Liver (tissue), 9 donors: Measurements from ENCODE around the gene STRA6. TPM values are rescaled to one million over a fixed set of nuclear protein-coding genes. Genes with fewer than 3 reads are reported as not detected.

ENCODE experiments used
- DNase-seq: peaks from one replicate; pipeline ENCODE4 v3.0.0-alpha.2; 2017; ENCODE audit warnings: low spot score
- H3K27ac ChIP-seq, 2 donors: one replicate each; pipeline ENCODE4 v1.7.0; 2013; ENCODE audit warnings: inconsistent platforms in 2 of 2, low read length in 2 of 2, control low read depth in 1 of 2, low read depth in 1 of 2, mild to moderate bottlenecking in 1 of 2
- H3K27me3 ChIP-seq, 4 donors: one replicate each; pipeline versions ENCODE4 v1.6.1 to v1.7.0; 2013; ENCODE audit warnings: low read length in 3 of 4, inconsistent platforms in 1 of 4, mild to moderate bottlenecking in 1 of 4, moderate library complexity in 1 of 4; ENCODE audit not compliant: control insufficient read depth in 4 of 4, insufficient read depth in 4 of 4
- H3K36me3 ChIP-seq, 4 donors: one replicate each; pipeline versions ENCODE4 v1.6.1 to v1.7.0; 2013; ENCODE audit warnings: low read length in 3 of 4, mild to moderate bottlenecking in 3 of 4, low read depth in 1 of 4, moderate library complexity in 1 of 4; ENCODE audit not compliant: control insufficient read depth in 4 of 4, insufficient read depth in 3 of 4
- H3K4me1 ChIP-seq, 4 donors: one replicate each; pipeline versions ENCODE4 v1.6.1 to v1.7.0; 2013; ENCODE audit warnings: low read length in 3 of 4, mild to moderate bottlenecking in 3 of 4, moderate library complexity in 1 of 4; ENCODE audit not compliant: control insufficient read depth in 4 of 4, insufficient read depth in 4 of 4
- H3K4me3 ChIP-seq, 3 donors: one replicate each; pipeline versions ENCODE4 v1.6.1 to v1.7.0; 2013; ENCODE audit warnings: low read length in 3 of 3, control low read depth in 1 of 3, low read depth in 1 of 3, mild to moderate bottlenecking in 1 of 3
- H3K9ac ChIP-seq, 2 donors: one replicate each; pipeline ENCODE4 v1.7.0; 2013; ENCODE audit warnings: low read length in 2 of 2, mild to moderate bottlenecking in 2 of 2, moderate library complexity in 2 of 2, control low read depth in 1 of 2, low read depth in 1 of 2
- H3K9me3 ChIP-seq, 4 donors: one replicate each; pipeline versions ENCODE4 v1.6.1 to v1.7.0; 2013; ENCODE audit warnings: low read length in 3 of 4; ENCODE audit not compliant: control insufficient read depth in 4 of 4
- ATF3 ChIP-seq: IDR thresholded peaks from 2 replicates; pipeline ENCODE4 v1.6.1; 2016; ENCODE audit warnings: antibody characterized with exemption
- CTCF ChIP-seq: fragments of 150-350 bp; IDR thresholded peaks from 2 replicates; pipeline ENCODE4 v1.5.1; 2017; ENCODE audit warnings: improper control_type of control experiment, low read depth, low read length; ENCODE audit not compliant: missing input control
- EGR1 ChIP-seq, 2 donors: IDR thresholded peaks; 2 replicates each; pipeline ENCODE4 v1.6.1; 2016 to 2018; ENCODE audit warnings: antibody characterized with exemption in 2 of 2, low read depth in 2 of 2
- FOXA1 ChIP-seq: IDR thresholded peaks from 2 replicates; pipeline ENCODE4 v1.6.1; 2016; ENCODE audit warnings: antibody characterized with exemption
- FOXA2 ChIP-seq: IDR thresholded peaks from 2 replicates; pipeline ENCODE4 v1.6.1; 2016; ENCODE audit warnings: antibody characterized with exemption
- GABPA ChIP-seq, 2 donors: IDR thresholded peaks in 1 of 2; conservative IDR thresholded peaks in 1 of 2; 2 replicates each; pipeline ENCODE4 v1.6.1; 2016; ENCODE audit warnings: antibody characterized with exemption in 2 of 2, mild to moderate bottlenecking in 1 of 2, moderate library complexity in 1 of 2
- JUND ChIP-seq, 2 donors: IDR thresholded peaks; 2 replicates each; pipeline ENCODE4 v1.6.1; 2016; ENCODE audit warnings: antibody characterized with exemption in 2 of 2
- MAX ChIP-seq: IDR thresholded peaks from 2 replicates; pipeline ENCODE4 v1.6.1; 2016; ENCODE audit warnings: antibody characterized with exemption
- NR2F2 ChIP-seq: IDR thresholded peaks from 2 replicates; pipeline ENCODE4 v1.6.1; 2016; ENCODE audit warnings: antibody characterized with exemption
- RAD21 ChIP-seq, 2 donors: IDR thresholded peaks; 2 replicates each; pipeline ENCODE4 v1.6.1; 2016; ENCODE audit warnings: antibody characterized with exemption in 2 of 2, mild to moderate bottlenecking in 2 of 2
- REST ChIP-seq: IDR thresholded peaks from 2 replicates; pipeline ENCODE4 v1.6.1; 2016; ENCODE audit warnings: antibody characterized with exemption, mild to moderate bottlenecking
- RXRA ChIP-seq, 2 donors: IDR thresholded peaks; 2 replicates each; pipeline ENCODE4 v1.6.1; 2017 to 2018; ENCODE audit warnings: antibody characterized with exemption in 2 of 2, mild to moderate bottlenecking in 1 of 2
- SP1 ChIP-seq: IDR thresholded peaks from 2 replicates; pipeline ENCODE4 v1.6.1; 2018; ENCODE audit warnings: antibody characterized with exemption, mild to moderate bottlenecking
- TAF1 ChIP-seq: conservative IDR thresholded peaks from 2 replicates; pipeline ENCODE4 v1.6.1; 2016; ENCODE audit warnings: antibody characterized with exemption, mild to moderate bottlenecking
- YY1 ChIP-seq: IDR thresholded peaks from 2 replicates; pipeline ENCODE4 v1.6.1; 2016; ENCODE audit warnings: antibody characterized with exemption, mild to moderate bottlenecking
- ZBTB33 ChIP-seq: IDR thresholded peaks from 2 replicates; pipeline ENCODE4 v1.6.1; 2016; ENCODE audit warnings: antibody characterized with exemption
- WGBS: extraction: QIAGEN DNeasy Blood & Tissue Kit; methylation state at CpG from one replicate; pipeline ENCODE4 v1.1.7; 2013; 5-methylcytosine and 5-hydroxymethylcytosine counted together
- polyA plus RNA-seq, 2 donors: library from polyadenylated mRNA; stranded (reverse) in 1 of 2; unstranded in 1 of 2; fragments of 200-250 nt in 1 of 2; fragments of >200 nt in 1 of 2; fragmentation: Nextera tagmentation in 1 of 2; extraction: Ambion mirVana in 1 of 2; gene quantifications; one replicate each; pipeline versions ENCODE4 v1.2.1 to v1.2.3, GENCODE V29; 2013 to 2015
- total RNA-seq, 2 donors: library from RNA; depleted of rRNA; stranded (reverse); fragments of >200 nt; gene quantifications; one replicate each; pipeline ENCODE4 v1.2.3, GENCODE V29; 2014
- donor health status: healthy.
- donor health status: healthy.
- donor health status: healthy.
- donor health status: healthy.
- donor health status: healthy.

The STRA6 gene
- total and polyA plus RNA-seq, 4 donors = 3.1 TPM; not detected in 3

- no peak for DNase-seq
- H3K36me3 ChIP-seq = no peaks in the 10 kb centered on the region
- TF ChIP-seq MAX = no peak
- TF ChIP-seq REST = no peak
- no peak for TF ChIP-seq RXRA (IDR thresholded peaks at IDR 0.05)
- TF ChIP-seq JUND (IDR thresholded peaks at IDR 0.05) = no peak
- TF ChIP-seq FOXA2 = no peak
- TF ChIP-seq ZBTB33 = no peak
- TF ChIP-seq CTCF = no peak
- TF ChIP-seq GABPA (IDR thresholded peaks at IDR 0.05 in 1 of 2, conservative IDR thresholded peaks at IDR 0.05 in 1 of 2) = no peak
- TF ChIP-seq FOXA1 = no peak
- H3K4me3 ChIP-seq = no peak overlapping the region
- 66% methylated on average over 8 of the region's 8 CpGs for WGBS
- no peak overlapping the region for H3K27ac ChIP-seq
- H3K4me1 ChIP-seq = no peaks in the 10 kb centered on the region
- no peaks in the 10 kb centered on the region for H3K27me3 ChIP-seq
- no peak overlapping the region for H3K9ac ChIP-seq
- no peaks in the 10 kb centered on the region for H3K9me3 ChIP-seq
These were observed 16.8 kb downstream of the STRA6 start for GRCh38 chr15:74185710-74186348.

- Histone ChIP-seq H3K36me3 (no peaks in the 10 kb centered on the region), H3K27me3 (no peaks in the 10 kb centered on the region), H3K4me3 (no peak overlapping the region), H3K9ac (no peak overlapping the region), H3K27ac (no peak overlapping the region), H3K9me3 (no peaks in the 10 kb centered on the region), H3K4me1 (peaks cover 0 to 3% (median 0%) of the 10 kb centered on the region in 4 donors)
- TF ChIP-seq SP1 = no peak
- no peak for TF ChIP-seq ATF3
- no peak for TF ChIP-seq TAF1
- no peak for TF ChIP-seq JUND (IDR thresholded peaks at IDR 0.05)
- no peak for TF ChIP-seq EGR1 (IDR thresholded peaks at IDR 0.05; ENCODE audit: low read depth in 2 of 2)
- TF ChIP-seq CTCF = no peak
- no peak for TF ChIP-seq RAD21 (IDR thresholded peaks at IDR 0.05)
- no peak for TF ChIP-seq FOXA1
- no peak for TF ChIP-seq GABPA (IDR thresholded peaks at IDR 0.05 in 1 of 2, conservative IDR thresholded peaks at IDR 0.05 in 1 of 2)
- no peak for TF ChIP-seq FOXA2
- TF ChIP-seq RXRA (IDR thresholded peaks at IDR 0.05) = no peak
- TF ChIP-seq YY1 = no peak
- TF ChIP-seq MAX = no peak
- TF ChIP-seq NR2F2 = no peak
- no peak for DNase-seq
- WGBS = 72% methylated on average over 12 of the region's 12 CpGs
These were observed 17.9 kb downstream of the STRA6 start for GRCh38 chr15:74184582-74185091.
